WTC11 (cell line): ENCODE data around the gene FOXC2.

Experiments used
- ARID4B ChIP-seq: sonication (generic); formaldehyde crosslinking; IDR thresholded peaks from 2 replicates; pipeline ENCODE4 v1.8.0; 2023; ENCODE audit warnings: missing genetic modification reagents, mild to moderate bottlenecking, borderline replicate concordance
- CREB1 ChIP-seq: sonication (generic); formaldehyde crosslinking; IDR thresholded peaks from 2 replicates; pipeline ENCODE4 v1.8.0; 2023; ENCODE audit warnings: mild to moderate bottlenecking, missing genetic modification reagents
- CTCF ChIP-seq: fragments of 200-600 bp; IDR thresholded peaks from 2 replicates; pipeline ENCODE4 v1.8.0; 2022; ENCODE audit warnings: antibody characterized with exemption
- ESRRA ChIP-seq: sonication (generic); formaldehyde crosslinking; IDR thresholded peaks from 2 replicates; pipeline ENCODE4 v1.8.1; 2022; ENCODE audit warnings: mild to moderate bottlenecking, missing genetic modification reagents, borderline replicate concordance
- FOXP1 ChIP-seq: sonication (generic); formaldehyde crosslinking; IDR thresholded peaks from 2 replicates; pipeline ENCODE4 v1.8.0; 2022; ENCODE audit warnings: missing genetic modification reagents, mild to moderate bottlenecking, moderate library complexity, borderline replicate concordance
- IRF2 ChIP-seq: sonication (generic); formaldehyde crosslinking; IDR thresholded peaks from 2 replicates; pipeline ENCODE4 v1.8.0; 2022; ENCODE audit warnings: low read depth, missing genetic modification reagents, borderline replicate concordance
- PRDM15 ChIP-seq: sonication (generic); formaldehyde crosslinking; IDR thresholded peaks from 2 replicates; pipeline ENCODE4 v1.8.0; 2022; ENCODE audit warnings: missing genetic modification reagents
- SP1 ChIP-seq: sonication (generic); formaldehyde crosslinking; conservative IDR thresholded peaks from 2 replicates; pipeline ENCODE4 v1.8.1; 2022; ENCODE audit warnings: missing genetic modification reagents
- TEAD4 ChIP-seq: sonication (generic); formaldehyde crosslinking; IDR thresholded peaks from 2 replicates; pipeline ENCODE4 v1.8.0; 2022; ENCODE audit warnings: mild to moderate bottlenecking, missing genetic modification reagents
- TP53 ChIP-seq: sonication (generic); formaldehyde crosslinking; IDR thresholded peaks from 2 replicates; pipeline ENCODE4 v1.8.1; 2023; ENCODE audit warnings: mild to moderate bottlenecking, missing genetic modification reagents
- ZNF232 ChIP-seq: sonication (generic); formaldehyde crosslinking; IDR thresholded peaks from 2 replicates; pipeline ENCODE4 v1.8.0; 2022; ENCODE audit warnings: mild to moderate bottlenecking, missing genetic modification reagents
- ZNF281 ChIP-seq: sonication (generic); formaldehyde crosslinking; IDR thresholded peaks from 2 replicates; pipeline ENCODE4 v1.8.0; 2023; ENCODE audit warnings: mild to moderate bottlenecking, missing genetic modification reagents
- ZNF416 ChIP-seq: fragments of 250-450 bp; sonication (Bioruptor Pico); IDR thresholded peaks from 2 replicates; pipeline ENCODE4 v1.9.0; 2021; ENCODE audit warnings: mild to moderate bottlenecking, inconsistent platforms
- TF ChIP-seq, protein P1 (sequence below): sonication (generic); formaldehyde crosslinking; IDR thresholded peaks from 2 replicates; pipeline ENCODE4 v1.8.0; 2023; ENCODE audit warnings: missing genetic modification reagents

DNA sequence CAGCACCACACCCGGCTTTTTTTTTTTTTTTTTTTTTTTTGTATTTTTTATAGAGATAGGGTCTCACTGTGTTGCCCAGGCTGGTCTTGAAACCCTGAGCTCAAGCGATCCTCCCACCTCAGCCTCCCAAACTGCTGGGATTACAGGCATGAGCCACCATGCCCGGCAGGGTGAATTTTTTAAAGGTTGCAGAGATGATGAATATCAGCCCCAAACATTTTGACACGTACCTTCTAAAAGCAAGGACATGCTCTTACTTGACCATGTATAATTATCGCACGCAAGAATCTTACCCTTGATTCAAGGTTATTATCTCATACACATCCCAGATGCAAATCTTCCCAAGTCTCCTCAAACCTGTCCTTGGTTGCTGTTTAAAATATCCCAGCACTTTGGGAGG lies 4.3 kb upstream of the FOXC2 start:
- TF ChIP-seq CTCF (no peak), ZNF281 (CRISPR knock-in tag) (no peak), SP1 (CRISPR knock-in tag) (no peak), IRF2 (no peak), FOXP1 (CRISPR knock-in tag) (no peak), ZNF232 (CRISPR knock-in tag) (no peak), ZNF416 (no peak), ESRRA (CRISPR knock-in tag) (no peak), CREB1 (CRISPR knock-in tag) (no peak), TP53 (no peak), TEAD4 (CRISPR knock-in tag) (no peak), ARID4B (CRISPR knock-in tag) (no peak), PRDM15 (no peak)
- TF ChIP-seq, protein P1, sequence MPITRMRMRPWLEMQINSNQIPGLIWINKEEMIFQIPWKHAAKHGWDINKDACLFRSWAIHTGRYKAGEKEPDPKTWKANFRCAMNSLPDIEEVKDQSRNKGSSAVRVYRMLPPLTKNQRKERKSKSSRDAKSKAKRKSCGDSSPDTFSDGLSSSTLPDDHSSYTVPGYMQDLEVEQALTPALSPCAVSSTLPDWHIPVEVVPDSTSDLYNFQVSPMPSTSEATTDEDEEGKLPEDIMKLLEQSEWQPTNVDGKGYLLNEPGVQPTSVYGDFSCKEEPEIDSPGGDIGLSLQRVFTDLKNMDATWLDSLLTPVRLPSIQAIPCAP (CRISPR knock-in tag) = no peak
